HG02973 (cell line): Measurements from ENCODE around the gene PCDHGA9.
"Not testable (repeated sequence)": the region's sequence is repeated elsewhere in the genome, so short reads cannot be mapped to it uniquely, and the experiment has no call there.

ENCODE experiments used
- ATAC-seq: cut with Tn5 transposase; IDR thresholded peaks from one replicate; pipeline ENCODE4 v1.9.1; 2021; ENCODE audit warnings: moderate library complexity; ENCODE audit not compliant: unreplicated experiment

PCDHGA9 gene

GRCh38 chr5:141383345-141383744, 19.2 kb upstream of the PCDHGA9 start:
- ATAC-seq, result no peak

DNA sequence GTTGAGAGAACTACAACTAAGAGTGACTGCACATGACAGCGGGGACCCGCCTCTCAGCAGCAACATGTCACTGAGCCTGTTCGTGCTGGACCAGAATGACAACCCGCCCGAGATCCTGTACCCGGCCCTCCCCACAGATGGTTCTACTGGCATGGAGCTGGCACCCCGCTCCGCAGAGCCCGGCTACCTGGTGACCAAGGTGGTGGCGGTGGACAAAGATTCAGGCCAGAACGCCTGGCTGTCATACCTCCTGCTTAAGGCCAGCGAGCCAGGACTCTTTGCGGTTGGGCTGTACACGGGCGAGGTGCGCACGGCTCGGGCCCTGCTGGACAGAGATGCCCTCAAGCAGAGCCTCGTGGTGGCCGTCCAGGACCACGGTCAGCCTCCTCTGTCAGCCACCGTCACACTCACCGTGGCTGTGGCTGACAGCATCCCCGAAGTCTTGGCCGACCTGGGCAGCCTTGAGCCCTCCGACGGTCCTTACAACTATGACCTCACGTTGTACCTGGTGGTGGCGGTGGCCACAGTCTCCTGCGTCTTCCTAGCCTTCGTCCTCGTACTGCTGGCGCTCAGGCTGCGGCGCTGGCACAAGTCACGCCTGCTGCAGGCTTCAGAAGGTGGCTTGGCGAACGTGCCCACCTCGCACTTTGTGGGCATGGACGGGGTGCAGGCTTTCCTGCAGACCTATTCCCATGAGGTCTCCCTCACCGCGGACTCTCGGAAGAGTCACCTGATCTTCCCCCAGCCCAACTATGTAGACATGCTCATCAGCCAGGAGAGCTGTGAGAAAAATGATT, 17.9 kb upstream of the PCDHGA9 start:
- no peak for ATAC-seq

GRCh38 chr5:141387557-141388311, 14.8 kb upstream of the PCDHGA9 start, which contains the start of gene PCDHGB4:
Gene PCDHGB4, plus strand, starts transcription at chr5:141387698. Its CDS starts 187 bp downstream, at chr5:141387885.
- peak; percentile 89 for ATAC-seq

DNA sequence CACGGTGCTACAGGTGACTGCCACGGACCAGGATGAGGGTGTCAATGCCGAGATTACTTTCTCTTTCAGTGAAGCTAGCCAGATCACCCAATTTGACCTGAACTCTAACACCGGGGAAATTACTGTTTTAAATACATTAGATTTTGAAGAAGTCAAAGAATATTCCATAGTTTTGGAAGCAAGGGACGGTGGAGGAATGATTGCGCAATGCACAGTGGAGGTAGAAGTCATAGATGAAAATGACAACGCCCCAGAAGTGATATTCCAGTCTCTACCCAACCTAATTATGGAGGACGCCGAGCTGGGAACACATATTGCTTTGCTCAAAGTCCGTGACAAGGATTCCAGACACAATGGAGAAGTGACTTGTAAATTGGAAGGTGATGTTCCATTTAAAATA, 13.9 kb upstream of the PCDHGA9 start:
- ATAC-seq, result no peak

GRCh38 chr5:141389153-141390042, 13.2 kb upstream of the PCDHGA9 start:
- no peak for ATAC-seq

DNA sequence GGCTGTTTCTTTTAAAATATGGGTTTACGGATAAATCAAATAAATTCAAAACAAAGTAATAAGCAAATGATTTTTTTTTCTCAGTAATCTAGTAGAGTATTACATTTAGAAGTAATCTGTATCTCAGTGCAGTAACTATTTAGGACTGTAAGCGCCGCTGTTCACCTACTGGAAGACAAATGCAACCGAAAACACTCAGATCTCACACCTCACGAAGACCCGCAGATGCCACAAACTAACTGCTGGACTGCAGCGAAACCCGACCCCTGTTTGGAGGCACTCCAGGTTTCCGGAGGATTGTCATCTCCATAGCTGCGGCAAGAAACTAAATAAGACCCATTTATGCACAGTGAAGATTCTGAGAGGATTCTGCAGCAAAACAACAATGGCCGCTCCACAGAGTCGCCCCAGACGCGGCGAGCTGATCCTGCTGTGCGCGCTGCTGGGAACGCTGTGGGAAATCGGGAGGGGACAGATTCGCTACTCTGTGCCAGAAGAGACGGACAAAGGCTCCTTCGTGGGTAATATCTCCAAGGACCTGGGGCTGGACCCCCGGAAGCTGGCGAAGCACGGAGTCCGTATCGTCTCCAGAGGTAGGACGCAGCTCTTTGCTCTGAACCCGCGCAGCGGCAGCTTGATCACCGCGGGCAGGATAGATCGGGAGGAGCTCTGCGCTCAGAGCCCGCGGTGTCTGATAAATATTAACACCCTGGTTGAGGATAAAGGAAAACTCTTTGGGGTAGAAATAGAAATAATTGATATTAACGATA, 10.0 kb upstream of the PCDHGA9 start, which contains the start of gene PCDHGA8:
TSS of gene PCDHGA8 (plus strand) at position 205 of the 770 bp plus-strand sequence. CDS start at position 386, 181 bp downstream.
- no peak for ATAC-seq

DNA sequence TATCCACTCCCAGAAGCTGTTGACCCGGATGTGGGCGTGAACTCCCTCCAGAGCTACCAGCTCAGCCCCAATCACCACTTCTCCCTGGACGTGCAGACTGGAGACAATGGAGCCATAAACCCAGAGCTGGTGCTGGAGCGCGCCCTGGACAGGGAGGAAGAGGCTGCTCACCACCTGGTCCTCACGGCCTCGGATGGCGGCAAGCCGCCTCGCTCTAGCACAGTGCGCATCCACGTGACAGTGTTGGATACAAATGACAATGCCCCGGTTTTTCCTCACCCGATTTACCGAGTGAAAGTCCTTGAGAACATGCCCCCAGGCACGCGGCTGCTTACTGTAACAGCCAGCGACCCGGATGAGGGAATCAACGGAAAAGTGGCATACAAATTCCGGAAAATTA, 9.3 kb upstream of the PCDHGA9 start:
- ATAC-seq, result no peak

DNA sequence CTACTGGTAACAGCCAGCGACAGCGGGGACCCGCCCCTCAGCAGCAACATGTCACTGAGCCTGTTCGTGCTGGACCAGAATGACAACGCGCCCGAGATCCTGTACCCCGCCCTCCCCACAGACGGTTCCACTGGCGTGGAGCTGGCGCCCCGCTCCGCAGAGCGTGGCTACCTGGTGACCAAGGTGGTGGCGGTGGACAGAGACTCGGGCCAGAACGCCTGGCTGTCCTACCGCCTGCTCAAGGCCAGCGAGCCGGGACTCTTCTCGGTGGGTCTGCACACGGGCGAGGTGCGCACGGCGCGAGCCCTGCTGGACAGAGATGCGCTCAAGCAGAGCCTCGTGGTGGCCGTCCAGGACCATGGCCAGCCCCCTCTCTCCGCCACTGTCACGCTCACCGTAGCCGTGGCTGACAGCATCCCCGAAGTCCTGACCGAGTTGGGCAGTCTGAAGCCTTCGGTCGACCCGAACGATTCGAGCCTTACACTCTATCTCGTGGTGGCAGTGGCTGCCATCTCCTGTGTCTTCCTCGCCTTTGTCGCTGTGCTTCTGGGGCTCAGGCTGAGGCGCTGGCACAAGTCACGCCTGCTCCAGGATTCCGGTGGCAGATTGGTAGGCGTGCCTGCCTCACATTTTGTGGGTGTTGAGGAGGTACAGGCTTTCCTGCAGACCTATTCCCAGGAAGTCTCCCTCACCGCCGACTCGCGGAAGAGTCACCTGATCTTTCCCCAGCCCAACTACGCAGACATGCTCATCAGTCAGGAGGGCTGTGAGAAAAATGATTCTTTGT, 8.0 kb upstream of the PCDHGA9 start:
- ATAC-seq, result not testable (repeated sequence)

GRCh38 chr5:141397756-141398551, 4.6 kb upstream of the PCDHGA9 start, which contains the start of gene PCDHGB5:
Gene PCDHGB5, plus strand, starts transcription at chr5:141397947. Its CDS starts 181 bp downstream, at chr5:141398128.
- ATAC-seq, result peak; percentile 99

DNA sequence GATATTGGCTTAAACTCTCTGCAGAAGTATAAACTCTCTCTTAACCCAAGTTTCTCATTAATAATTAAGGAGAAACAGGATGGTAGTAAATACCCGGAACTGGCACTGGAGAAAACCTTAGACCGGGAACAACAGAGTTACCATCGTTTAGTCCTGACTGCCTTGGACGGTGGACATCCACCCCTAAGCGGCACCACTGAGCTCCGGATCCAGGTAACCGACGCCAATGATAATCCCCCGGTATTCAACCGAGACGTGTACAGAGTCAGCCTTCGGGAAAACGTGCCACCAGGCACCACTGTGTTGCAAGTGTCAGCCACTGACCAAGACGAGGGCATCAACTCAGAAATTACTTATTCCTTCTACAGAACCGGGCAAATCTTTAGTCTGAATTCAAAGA, 4.0 kb upstream of the PCDHGA9 start:
- ATAC-seq, result no peak

- ATAC-seq, result no peak
These were observed 2.9 kb upstream of the PCDHGA9 start for GRCh38 chr5:141399555-141400258.

DNA sequence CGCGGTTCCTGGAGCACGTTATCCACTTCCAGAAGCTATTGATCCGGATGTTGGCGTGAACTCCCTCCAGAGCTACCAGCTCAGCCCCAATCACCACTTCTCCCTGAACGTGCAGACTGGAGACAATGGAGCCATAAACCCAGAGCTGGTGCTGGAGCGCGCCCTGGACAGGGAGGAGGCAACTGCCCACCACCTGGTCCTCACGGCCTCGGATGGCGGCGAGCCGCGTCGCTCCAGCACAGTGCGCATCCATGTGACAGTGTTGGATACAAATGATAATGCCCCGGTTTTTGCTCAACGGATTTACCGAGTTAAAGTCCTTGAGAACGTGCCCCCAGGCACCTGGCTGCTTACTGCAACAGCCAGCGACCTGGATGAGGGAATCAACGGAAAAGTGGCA, 809 bp downstream of the PCDHGA9 start:
- no peak for ATAC-seq

DNA sequence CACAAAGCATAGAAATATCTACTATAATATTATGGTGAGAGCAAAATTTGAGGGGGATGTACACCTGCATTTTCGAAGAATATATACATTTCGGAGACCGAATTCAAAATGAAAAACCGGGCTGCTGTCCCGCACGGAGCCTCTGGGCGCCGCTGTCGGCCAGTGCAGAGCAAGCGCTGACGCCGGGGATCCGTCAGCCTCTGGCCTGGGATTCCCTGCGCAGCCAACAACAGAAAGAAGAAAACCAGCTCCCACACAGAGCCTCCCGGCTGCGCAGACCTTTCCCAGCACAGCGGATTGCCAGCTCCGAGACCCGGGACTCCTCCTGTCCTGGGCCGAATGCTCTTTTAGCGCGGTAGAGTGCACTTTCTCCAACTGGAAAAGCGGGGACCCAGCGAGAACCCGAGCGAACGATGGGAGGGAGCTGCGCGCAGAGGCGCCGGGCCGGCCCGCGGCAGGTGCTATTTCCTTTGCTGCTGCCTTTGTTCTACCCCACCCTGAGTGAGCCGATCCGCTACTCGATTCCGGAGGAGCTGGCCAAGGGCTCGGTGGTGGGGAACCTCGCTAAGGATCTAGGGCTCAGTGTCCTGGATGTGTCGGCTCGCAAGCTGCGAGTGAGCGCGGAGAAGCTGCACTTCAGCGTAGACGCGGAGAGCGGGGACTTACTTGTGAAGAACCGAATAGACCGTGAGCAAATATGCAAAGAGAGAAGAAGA, 5.4 kb downstream of the PCDHGA9 start, which contains the start of gene PCDHGB6:
TSS of gene PCDHGB6 (plus strand) at position 232 of the 716 bp plus-strand sequence. CDS start at position 414, 182 bp downstream.
- peak; percentile 77 for ATAC-seq

DNA sequence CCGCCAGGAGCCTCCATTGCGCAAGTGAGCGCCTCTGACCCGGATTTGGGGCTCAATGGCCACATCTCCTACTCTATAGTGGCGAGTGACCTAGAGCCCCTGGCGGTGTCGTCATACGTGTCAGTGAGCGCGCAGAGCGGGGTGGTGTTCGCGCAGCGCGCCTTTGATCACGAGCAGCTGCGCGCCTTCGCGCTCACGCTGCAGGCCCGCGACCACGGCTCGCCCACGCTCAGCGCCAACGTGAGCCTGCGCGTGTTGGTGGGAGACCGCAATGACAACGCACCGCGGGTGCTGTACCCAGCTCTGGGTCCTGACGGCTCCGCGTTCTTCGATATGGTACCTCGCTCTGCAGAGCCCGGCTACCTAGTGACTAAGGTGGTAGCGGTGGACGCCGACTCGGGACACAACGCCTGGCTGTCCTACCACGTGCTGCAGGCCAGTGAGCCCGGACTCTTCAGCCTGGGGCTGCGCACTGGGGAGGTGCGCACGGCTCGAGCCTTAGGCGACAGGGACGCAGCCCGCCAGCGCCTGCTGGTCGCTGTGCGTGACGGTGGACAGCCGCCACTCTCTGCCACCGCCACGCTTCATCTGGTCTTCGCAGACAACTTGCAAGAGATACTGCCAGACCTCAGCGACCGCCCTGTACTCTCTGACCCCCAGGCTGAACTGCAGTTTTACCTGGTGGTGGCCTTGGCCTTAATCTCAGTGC, 7.2 kb downstream of the PCDHGA9 start:
- ATAC-seq, result no peak

GRCh38 chr5:141411575-141411974, 9.0 kb downstream of the PCDHGA9 start:
- no peak for ATAC-seq

DNA sequence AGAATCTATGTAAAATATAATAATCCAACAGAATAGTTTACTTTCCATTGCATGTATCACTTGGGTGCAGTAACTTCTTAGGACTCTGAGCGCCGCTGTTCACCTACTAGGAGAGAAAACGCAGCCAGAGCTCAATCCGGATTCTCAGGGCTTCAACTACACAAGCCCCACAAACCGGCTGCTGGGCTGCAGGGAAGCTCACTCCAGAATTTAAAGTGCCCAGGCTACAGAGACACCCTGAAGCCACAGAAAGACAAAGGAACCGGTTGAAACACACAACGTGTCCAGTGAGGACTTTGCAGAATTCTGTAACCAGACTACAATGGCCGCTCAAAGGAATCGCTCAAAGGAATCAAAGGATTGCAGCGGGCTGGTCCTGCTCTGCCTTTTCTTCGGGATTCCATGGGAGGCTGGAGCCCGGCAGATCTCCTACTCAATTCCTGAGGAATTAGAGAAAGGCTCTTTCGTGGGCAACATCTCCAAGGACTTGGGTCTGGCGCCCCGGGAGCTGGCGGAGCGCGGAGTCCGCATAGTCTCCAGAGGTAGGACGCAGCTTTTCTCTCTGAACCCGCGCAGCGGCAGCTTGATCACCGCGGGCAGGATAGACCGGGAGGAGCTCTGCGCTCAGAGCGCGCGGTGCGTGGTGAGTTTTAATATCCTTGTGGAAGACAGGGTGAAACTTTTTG, 10.4 kb downstream of the PCDHGA9 start, which contains the start of gene PCDHGA10:
TSS of gene PCDHGA10 (plus strand) at position 134 of the 686 bp plus-strand sequence. CDS start at position 323, 189 bp downstream.
- ATAC-seq, result peak; percentile 62
